Measurements from ENCODE around the gene TM9SF4. TPM values are rescaled to one million over a fixed set of nuclear protein-coding genes. Genes with fewer than 3 reads are reported as not detected.

The TM9SF4 gene
- total RNA-seq, 6 experiments from 2014 or later = 54.8 to 73.9 (median 60.7) TPM

DNA sequence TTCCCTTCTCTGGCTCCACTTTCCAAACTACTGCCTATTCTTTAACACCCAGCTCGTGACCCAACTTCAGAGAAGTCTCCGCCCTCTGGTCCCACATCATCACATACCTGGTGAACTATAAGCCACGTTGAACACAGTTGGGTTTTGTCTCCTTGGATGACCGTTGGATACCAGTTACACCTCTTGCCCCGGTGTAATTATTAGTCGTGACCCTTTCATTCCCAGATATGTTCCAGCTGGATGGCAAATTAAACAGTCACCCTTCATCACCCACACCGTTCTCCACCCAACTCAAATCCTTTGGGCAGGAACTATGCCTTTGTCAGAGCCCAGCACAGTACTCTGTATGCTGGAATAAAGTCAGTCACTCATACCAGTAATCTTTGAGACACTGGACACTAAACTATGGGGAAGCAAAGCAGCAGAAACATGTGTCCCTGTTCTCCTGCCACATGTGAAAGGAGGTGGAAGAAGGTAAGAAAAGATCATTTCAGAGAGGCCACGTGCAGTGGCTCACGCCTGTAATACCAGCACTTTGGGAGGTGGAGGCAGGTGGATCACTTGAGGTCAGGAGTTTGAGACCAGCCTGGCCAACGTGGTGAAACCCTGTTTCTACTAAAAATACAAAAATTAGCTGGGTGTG lies 75.6 kb downstream of the TM9SF4 start:
- DNase-seq = no peak
- Mint-ChIP-seq H3K4me1 (ENCODE audit: low read depth) (0 out of 2 replicates have a peak, but pooled peaks cover 5% of the 10 kb centered on the region), H3K4me3 (no peak overlapping the region), H3K9me3 (no peaks in the 10 kb centered on the region), H3K36me3 (ENCODE audit: low read depth) (no peaks in the 10 kb centered on the region), H3K27me3 (ENCODE audit: insufficient read depth) (peaks cover 2% of the 10 kb centered on the region; the same call in 1 of the 2 replicates), H3K27ac (no peak overlapping the region)
- TF ChIP-seq, protein P1, sequence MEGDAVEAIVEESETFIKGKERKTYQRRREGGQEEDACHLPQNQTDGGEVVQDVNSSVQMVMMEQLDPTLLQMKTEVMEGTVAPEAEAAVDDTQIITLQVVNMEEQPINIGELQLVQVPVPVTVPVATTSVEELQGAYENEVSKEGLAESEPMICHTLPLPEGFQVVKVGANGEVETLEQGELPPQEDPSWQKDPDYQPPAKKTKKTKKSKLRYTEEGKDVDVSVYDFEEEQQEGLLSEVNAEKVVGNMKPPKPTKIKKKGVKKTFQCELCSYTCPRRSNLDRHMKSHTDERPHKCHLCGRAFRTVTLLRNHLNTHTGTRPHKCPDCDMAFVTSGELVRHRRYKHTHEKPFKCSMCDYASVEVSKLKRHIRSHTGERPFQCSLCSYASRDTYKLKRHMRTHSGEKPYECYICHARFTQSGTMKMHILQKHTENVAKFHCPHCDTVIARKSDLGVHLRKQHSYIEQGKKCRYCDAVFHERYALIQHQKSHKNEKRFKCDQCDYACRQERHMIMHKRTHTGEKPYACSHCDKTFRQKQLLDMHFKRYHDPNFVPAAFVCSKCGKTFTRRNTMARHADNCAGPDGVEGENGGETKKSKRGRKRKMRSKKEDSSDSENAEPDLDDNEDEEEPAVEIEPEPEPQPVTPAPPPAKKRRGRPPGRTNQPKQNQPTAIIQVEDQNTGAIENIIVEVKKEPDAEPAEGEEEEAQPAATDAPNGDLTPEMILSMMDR (IDR thresholded peaks at IDR 0.05) = no peak

GRCh38 chr20:32186506-32186905 lies 77.0 kb downstream of the TM9SF4 start:
- Mint-ChIP-seq H3K9me3 (no peaks in the 10 kb centered on the region), H3K4me3 (no peak overlapping the region)

GRCh38 chr20:32188376-32189122 lies 79.0 kb downstream of the TM9SF4 start:
- Mint-ChIP-seq H3K4me3 (peak overlapping the region; percentile 33; the same call in 1 of the 2 replicates), H3K27ac (peak overlapping the region; percentile 30; the same call in 1 of the 2 replicates), H3K36me3 (ENCODE audit: low read depth) (no peaks in the 10 kb centered on the region), H3K4me1 (ENCODE audit: low read depth) (0 out of 2 replicates have a peak, but pooled peaks cover 5% of the 10 kb centered on the region), H3K9me3 (no peaks in the 10 kb centered on the region), H3K27me3 (ENCODE audit: insufficient read depth) (peaks cover 3% of the 10 kb centered on the region)
- DNase-seq = no peak
- TF ChIP-seq, protein P1 (IDR thresholded peaks at IDR 0.05) = no peak

More at GRCh38 chr20:32186506-32186905, 77.0 kb downstream of the TM9SF4 start:
- peaks cover 3% of the 10 kb centered on the region for H3K27me3 Mint-ChIP-seq (ENCODE audit: insufficient read depth)
- no peaks in the 10 kb centered on the region for H3K36me3 Mint-ChIP-seq (ENCODE audit: low read depth)
- no peak overlapping the region for H3K27ac Mint-ChIP-seq
- TF ChIP-seq, protein P1 (IDR thresholded peaks at IDR 0.05) = no peak
- 0 out of 2 replicates have a peak, but pooled peaks cover 5% of the 10 kb centered on the region for H3K4me1 Mint-ChIP-seq (ENCODE audit: low read depth)
- no peak for DNase-seq

GRCh38 chr20:32189123-32189410 lies 79.6 kb downstream of the TM9SF4 start:
- no peak for DNase-seq
- Mint-ChIP-seq H3K4me1 (ENCODE audit: low read depth) (0 out of 2 replicates have a peak, but pooled peaks cover 5% of the 10 kb centered on the region), H3K27me3 (ENCODE audit: insufficient read depth) (peaks cover 3% of the 10 kb centered on the region), H3K9me3 (no peaks in the 10 kb centered on the region), H3K36me3 (ENCODE audit: low read depth) (no peaks in the 10 kb centered on the region), H3K4me3 (peak overlapping the region; percentile 33; the same call in 1 of the 2 replicates), H3K27ac (0 out of 2 replicates have a peak overlapping the region, but pooled peaks have one; percentile 30)
- TF ChIP-seq, protein P1 (IDR thresholded peaks at IDR 0.05) = no peak

DNA sequence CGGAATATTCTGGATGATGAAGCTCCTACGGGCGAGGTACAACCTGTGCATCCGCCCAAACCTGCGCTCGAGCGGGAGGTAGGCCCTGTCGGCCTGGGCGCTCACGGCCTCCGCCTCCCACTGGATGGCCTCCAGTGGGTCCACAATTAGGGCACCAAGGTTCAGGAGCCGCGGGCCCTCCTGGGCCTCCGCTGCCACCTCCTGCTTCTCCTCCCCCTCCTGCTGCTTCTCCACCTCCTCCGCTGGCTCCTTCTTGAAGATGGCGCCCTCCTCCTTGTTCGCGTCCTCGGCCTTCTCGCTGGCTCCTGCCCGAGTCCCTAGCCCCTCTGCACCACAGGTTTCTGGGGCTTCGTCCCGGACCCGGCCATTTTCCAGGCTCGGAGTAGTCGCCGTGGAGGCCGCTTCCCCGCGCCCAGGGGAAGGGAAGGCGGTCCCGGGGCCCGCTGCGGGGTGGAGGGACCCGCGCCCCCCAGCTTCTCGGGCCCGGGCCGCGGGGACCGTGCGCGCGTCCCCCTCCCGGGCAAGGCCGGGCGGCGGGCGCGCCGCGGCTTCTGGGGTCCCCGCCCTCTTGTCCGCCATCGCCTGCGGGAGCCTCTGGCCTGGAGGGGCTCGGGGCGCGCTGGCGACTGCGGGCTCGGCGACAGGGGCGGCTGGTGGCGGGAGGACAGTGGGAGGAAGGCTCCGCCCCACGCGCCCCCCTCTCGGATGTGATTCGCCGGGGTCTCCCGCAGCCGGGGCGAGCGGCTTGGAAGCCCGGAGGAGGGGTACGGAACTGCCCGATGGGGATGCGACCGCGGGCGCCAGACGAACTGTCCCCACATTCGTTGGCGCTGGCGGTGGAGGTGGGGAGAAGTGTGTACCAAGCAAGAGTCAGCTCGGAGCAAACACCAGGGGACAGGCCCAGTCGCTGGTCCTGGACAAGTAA lies 80.4 kb downstream of the TM9SF4 start:
- H3K27ac Mint-ChIP-seq = peak overlapping the region; percentile 68
- peak overlapping the region; percentile 71 for H3K4me3 Mint-ChIP-seq
- DNase-seq = no peak
- TF ChIP-seq, protein P1 (IDR thresholded peaks at IDR 0.05) = no peak
- H3K4me1 Mint-ChIP-seq (ENCODE audit: low read depth) = 0 out of 2 replicates have a peak, but pooled peaks cover 5% of the 10 kb centered on the region
- no peaks in the 10 kb centered on the region for H3K9me3 Mint-ChIP-seq
- no peaks in the 10 kb centered on the region for H3K36me3 Mint-ChIP-seq (ENCODE audit: low read depth)
- H3K27me3 Mint-ChIP-seq (ENCODE audit: insufficient read depth) = peaks cover 3% of the 10 kb centered on the region

Measured in HFFc6 (cell line).